ENCODE measurements around the gene PKDCC.

The PKDCC gene

DNA sequence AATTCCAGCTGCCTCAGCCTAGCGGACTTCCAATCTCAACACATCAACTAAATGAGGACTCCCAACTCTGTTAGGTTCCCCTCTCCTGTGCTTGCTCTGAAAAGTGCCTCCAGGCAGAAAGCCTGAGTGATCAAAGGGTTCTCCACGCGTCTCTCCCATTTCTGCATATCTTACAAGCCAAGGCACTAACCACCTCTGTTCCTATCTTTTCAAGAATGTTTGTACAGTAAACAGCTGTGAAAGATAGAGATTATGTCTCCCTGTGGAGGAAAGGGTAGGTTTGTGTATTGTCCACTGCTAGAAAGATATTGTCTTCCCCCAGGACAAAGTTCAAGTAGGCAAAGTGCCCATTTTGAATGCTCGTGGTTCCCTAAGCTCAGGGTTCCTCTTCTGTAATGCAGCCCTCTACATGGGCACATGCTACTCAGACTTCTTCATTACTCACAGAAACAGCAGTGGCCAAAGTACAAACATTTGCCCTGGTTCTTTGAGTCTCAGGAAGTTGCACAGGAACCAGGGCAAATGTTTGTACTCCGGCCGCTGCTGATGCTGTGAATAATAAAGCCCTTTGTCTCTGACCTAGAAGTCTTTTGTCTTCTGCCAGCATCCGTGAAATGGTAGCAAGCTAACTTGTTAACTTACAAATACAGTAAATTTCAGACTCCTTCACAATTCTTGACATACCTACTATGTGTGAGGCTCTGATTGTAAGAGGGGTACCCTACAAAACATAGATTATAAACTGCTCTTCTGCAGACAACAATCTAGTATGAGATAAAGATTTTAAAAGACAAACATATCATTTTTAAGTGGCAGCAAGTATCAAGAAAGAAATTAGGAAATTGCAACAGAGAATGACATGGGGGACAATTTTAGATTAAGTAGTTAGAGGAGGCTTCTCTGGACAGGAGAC is 44.5 kb downstream of the PKDCC start:
- no peak for DNase-seq

DNA sequence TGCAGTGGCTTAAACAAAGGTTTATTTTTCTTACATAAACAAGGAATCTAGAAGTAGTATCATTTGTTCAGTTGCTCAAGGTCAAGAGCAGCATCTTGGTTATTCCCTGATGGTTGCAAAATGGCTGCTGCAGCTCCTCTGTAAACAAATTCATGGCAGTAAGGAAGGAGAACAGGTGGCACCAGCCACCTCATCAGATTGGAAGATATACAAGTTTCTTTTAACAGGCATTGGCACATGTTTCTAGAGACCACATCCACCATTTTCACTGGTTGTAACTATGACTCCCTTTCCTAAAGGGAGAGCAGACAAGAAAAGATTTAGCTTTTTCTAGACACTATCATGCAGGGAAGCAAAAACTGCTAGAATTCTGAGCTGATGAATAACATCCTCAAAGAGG is 46.3 kb downstream of the PKDCC start:
- DNase-seq, result no peak

DNA sequence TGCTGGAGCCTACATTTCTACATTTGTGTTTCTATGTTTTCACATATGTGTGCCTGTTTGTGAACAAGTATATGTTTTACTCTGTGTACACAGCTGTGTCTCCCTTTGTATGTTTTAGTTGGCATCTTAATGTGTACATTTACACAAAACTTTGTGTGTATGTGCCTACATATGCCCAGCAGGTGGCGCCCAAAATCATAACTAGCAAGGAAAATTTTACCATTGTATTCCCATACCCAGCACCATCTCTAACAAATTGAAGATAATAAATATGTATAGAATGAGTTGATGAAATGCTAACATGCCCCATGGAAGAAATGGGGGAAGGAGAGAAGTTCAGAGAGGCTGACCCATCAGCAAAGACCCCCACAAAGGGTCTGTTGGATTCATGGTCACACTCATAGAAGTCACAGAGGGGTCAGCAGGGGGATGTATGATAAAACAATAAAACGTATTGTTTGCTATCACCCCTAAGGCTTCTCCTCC is 48.1 kb downstream of the PKDCC start:
- DNase-seq, result peak; percentile 79

- DNase-seq, result no peak
Observed at GRCh38 chr2:42096869-42097591, 49.2 kb downstream of the PKDCC start.

GRCh38 chr2:42098571-42099437 is 51.0 kb downstream of the PKDCC start:
- DNase-seq, result no peak

DNA sequence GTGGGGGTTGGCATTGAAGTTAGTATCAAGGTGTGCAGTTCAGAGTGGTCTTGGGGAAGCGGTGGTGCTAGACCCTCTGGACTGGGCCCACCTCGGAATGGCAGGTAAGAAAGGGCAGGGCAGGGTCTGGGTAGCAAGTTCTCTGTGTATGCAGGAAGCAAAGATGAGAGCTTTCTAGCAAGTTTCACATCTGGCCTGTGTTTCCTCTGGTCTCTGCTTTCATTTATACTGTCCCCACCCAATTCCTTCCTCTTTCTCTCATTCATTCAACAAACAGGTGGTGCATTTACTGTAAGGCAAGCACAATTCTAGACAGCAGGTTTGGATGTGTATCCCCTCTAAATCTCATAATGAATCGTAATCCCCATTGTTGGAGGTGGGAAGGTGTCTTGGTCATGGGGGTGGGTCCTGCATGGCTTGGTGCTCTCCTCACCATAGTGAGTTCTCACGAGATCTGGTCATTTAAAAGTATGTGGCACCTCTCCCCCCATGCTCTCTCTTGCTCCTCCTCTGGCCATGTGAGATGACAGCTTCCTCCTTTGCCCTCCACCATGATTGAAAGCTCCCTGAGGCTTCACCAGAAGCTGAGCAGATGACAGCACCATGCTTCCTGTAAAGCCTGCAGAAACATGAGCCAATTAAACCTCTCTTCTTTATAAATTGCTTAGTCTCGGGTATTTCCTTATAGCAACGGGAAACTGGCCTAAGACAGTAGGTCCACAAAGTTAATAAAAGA is 51.8 kb downstream of the PKDCC start:
- DNase-seq, result no peak

DNA sequence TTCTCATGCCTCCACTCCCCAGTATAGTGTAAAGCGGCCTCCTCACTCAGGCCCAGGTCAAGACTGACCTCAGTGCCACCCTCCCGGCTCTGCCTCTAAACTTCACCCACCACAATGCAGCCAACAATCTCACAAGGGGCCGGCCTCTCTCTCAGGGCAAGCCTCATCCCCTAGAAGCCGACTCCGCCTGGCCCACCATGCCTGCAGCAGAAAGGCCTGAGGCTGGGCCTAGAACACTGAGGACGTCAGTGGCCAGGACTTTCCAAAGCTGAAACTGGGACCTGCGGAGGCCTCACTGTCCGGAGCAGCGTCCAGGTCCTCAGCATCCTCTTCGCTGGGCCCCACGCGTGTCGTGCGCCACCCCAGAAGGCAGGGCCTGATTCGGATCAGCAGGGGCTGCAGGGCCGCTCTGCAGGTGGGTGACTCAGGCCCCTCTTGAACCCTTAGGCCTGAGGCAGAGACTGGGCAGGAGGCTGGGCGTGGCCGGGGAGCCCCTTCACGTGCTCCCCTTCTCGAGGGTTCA is 52.9 kb downstream of the PKDCC start:
- no peak for DNase-seq

GRCh38 chr2:42101206-42102023 is 53.6 kb downstream of the PKDCC start:
- peak; percentile 79 for DNase-seq

GRCh38 chr2:42102024-42102590 is 54.3 kb downstream of the PKDCC start:
- peak; percentile 90 for DNase-seq

DNA sequence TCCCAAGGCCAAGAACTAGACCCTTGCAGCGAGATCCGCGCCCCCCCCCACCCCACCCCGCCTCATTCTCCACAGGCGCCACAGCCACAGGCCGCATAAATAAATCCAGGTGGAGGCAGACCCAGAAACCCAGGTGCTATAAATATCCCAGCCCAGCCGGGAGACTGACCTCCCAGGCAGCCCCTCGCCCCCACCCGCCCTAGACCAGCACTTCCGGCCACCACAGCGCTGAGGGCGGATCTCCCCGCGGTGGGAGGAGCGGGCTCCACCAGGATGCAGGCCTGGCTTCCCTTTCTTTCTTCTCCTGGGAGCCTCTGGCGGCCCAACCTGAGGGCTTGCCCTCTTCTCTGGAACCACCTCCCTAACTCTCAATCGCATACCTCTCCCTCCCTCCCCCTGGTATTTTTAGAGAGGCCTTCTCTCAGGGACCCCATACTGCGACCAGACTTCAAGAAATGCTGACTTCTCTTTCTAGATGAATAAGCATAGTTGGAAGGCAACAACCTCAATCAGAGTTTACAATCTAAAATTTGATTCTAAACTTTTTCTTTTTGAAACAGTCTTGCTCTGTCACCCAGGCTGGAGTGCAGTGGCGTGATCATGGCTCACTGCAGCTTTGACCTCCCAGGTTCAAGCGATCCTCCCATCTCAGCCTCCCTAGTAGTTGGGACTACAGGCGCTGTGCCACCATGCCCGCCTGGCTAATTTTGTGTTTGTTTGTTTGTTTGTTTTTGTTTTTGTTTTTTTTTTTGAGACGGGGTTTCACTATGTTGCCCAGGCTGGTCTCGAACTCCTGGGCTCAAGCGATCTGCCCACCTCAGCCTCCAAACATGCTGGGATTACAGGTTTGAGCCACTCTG is 55.0 kb downstream of the PKDCC start:
- no peak for DNase-seq

- DNase-seq, result no peak
Observed at GRCh38 chr2:42103829-42104228, 56.0 kb downstream of the PKDCC start.

- DNase-seq, result no peak
Observed at GRCh38 chr2:42104621-42105020, 56.8 kb downstream of the PKDCC start.

- DNase-seq, result no peak
Observed at GRCh38 chr2:42105330-42106256, 57.8 kb downstream of the PKDCC start.

- no peak for DNase-seq
Observed at GRCh38 chr2:42106257-42106816, 58.5 kb downstream of the PKDCC start.

DNA sequence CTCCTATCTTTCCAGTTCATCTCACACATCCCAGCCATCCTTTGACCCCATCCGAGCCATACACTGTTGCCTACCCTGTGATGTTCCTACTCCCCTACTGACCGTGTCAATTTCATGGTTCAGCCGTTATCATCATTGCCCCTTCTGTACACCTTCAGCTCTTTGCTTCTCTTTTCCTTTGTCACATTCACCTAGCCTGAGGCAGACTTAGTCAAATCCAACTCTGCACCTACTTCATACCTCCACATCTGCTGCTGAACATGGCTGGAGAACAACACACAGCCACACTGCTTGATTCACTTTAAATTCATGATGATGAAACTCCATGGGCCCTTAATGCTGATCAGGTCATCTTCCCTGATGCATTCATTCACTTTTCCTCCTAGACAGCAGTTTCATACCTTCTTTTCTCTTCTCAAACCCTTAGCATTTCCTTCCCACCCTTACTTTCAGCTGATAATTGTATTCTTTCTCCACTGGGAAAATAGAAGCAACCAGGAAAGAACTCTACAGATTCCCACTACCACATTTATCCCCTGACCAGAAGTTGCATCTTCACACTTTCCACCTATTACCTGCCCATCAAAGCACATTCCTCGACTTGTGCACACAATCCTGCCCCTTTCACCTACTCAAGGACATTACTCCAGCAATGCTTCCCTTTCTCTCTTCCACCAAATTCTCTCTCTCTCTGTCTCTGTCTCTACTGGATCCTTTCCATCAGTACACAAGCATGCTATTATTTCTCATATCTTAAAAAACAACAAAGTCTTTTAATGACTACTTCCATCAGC is 59.6 kb downstream of the PKDCC start:
- DNase-seq, result no peak

All from right hindlimb (tissue), 1 donor.